Thoracic aorta (tissue), 2 donors: ENCODE results near the gene KNSTRN. TPM values are rescaled to one million over a fixed set of nuclear protein-coding genes. Genes with fewer than 3 reads are reported as not detected.

ENCODE experiments used
- ATAC-seq: fragments of 150-250 bp; one replicate; pipeline ENCODE4 v1.8.0; 2017; ENCODE audit warnings: low read depth; ENCODE audit not compliant: insufficient number of reproducible peaks, low FRiP score
- DNase-seq: peaks from one replicate; pipeline ENCODE4 v3.0.0-alpha.2; 2020; ENCODE audit warnings: low spot score
- H3K27ac ChIP-seq, 2 donors: fragments of 200-600 bp; sonication (generic); 1 replicate in 1 of 2; 2 replicates in 1 of 2; pipeline ENCODE4 v1.5.1; 2016; ENCODE audit warnings: mild to moderate bottlenecking in 2 of 2, moderate library complexity in 2 of 2
- H3K27me3 ChIP-seq: fragments of 200-600 bp; sonication (generic); replicated peaks from 2 replicates; pipeline ENCODE4 v1.6.0; 2016; ENCODE audit warnings: mild to moderate bottlenecking; ENCODE audit not compliant: insufficient read depth
- H3K36me3 ChIP-seq: fragments of 200-600 bp; sonication (generic); one replicate; pipeline ENCODE4 v1.5.1; 2016
- H3K4me1 ChIP-seq, 2 donors: fragments of 200-600 bp; sonication (generic); 1 replicate in 1 of 2; 2 replicates in 1 of 2; pipeline versions ENCODE4 v1.5.1 to v1.6.0; 2016; ENCODE audit warnings: low read depth in 2 of 2, mild to moderate bottlenecking in 1 of 2; ENCODE audit not compliant: control insufficient read depth in 1 of 2
- H3K4me3 ChIP-seq: fragments of 200-600 bp; sonication (generic); 2 replicates; pipeline ENCODE4 v1.5.1; 2016; ENCODE audit warnings: mild to moderate bottlenecking
- H3K9me3 ChIP-seq: fragments of 200-600 bp; sonication (generic); 2 replicates; pipeline ENCODE4 v1.5.1; 2016
- CTCF ChIP-seq: fragments of 200-600 bp; sonication (generic); IDR thresholded peaks from one replicate; pipeline ENCODE4 v1.5.1; 2019; ENCODE audit warnings: antibody characterized with exemption
- total RNA-seq, 2 donors: library from RNA; depleted of rRNA; stranded (reverse); fragments of >200 nt; gene quantifications; one replicate each; pipeline versions ENCODE4 v1.1.0 to v1.2.3, GENCODE V29; 2016

The KNSTRN gene
- total RNA-seq, 2 donors from 2014 or later, result 4.5 to 5.8 TPM

GRCh38 chr15:40420793-40421192, 38.3 kb downstream of the KNSTRN start:
- DNase-seq (no peak), ATAC-seq (no peak)
- H3K4me1 ChIP-seq, result peaks cover 5 to 16% of the 10 kb centered on the region in 2 donors
- H3K27me3 ChIP-seq, result no peaks in the 10 kb centered on the region
- H3K4me3 ChIP-seq, result no peak overlapping the region
- H3K36me3 ChIP-seq, result peaks cover 3% of the 10 kb centered on the region
- H3K27ac ChIP-seq, result no peak overlapping the region
- H3K9me3 ChIP-seq, result no peaks in the 10 kb centered on the region
- no peak for TF ChIP-seq CTCF

- Histone ChIP-seq H3K4me3 (peak overlapping the region; percentile 37), H3K27ac (no peak overlapping the region), H3K4me1 (peaks cover 5 to 16% of the 10 kb centered on the region in 2 donors), H3K36me3 (peaks cover 3% of the 10 kb centered on the region), H3K9me3 (no peaks in the 10 kb centered on the region), H3K27me3 (no peaks in the 10 kb centered on the region)
- peak; percentile 54 for ATAC-seq
- TF ChIP-seq CTCF, result peak; percentile 95
- DNase-seq, result no peak
These were observed 39.0 kb downstream of the KNSTRN start for GRCh38 chr15:40421246-40422157.

GRCh38 chr15:40424483-40425115, 42.1 kb downstream of the KNSTRN start:
- Histone ChIP-seq H3K27me3 (no peaks in the 10 kb centered on the region), H3K4me1 (peaks cover 5 to 16% of the 10 kb centered on the region in 2 donors), H3K36me3 (no peaks in the 10 kb centered on the region), H3K9me3 (no peaks in the 10 kb centered on the region), H3K4me3 (no peak overlapping the region), H3K27ac (no peak overlapping the region)
- no peak for DNase-seq
- no peak for TF ChIP-seq CTCF
- no peak for ATAC-seq

- DNase-seq, result no peak
- ATAC-seq, result no peak
- TF ChIP-seq CTCF, result no peak
- Histone ChIP-seq H3K27me3 (no peaks in the 10 kb centered on the region), H3K36me3 (no peaks in the 10 kb centered on the region), H3K4me1 (peaks cover 5 to 15% of the 10 kb centered on the region in 2 donors), H3K27ac (no peak overlapping the region), H3K9me3 (no peaks in the 10 kb centered on the region), H3K4me3 (no peak overlapping the region)
These were observed 43.2 kb downstream of the KNSTRN start for GRCh38 chr15:40425681-40426080.

- Histone ChIP-seq H3K4me1 (no peaks in the 10 kb centered on the region), H3K9me3 (no peaks in the 10 kb centered on the region), H3K27me3 (no peaks in the 10 kb centered on the region), H3K27ac (no peak overlapping the region), H3K36me3 (no peaks in the 10 kb centered on the region), H3K4me3 (no peak overlapping the region)
- no peak for TF ChIP-seq CTCF
- no peak for DNase-seq
- ATAC-seq, result no peak
These were observed 44.7 kb downstream of the KNSTRN start for GRCh38 chr15:40427188-40427587.
